GM12891 (cell line): Measurements from ENCODE around the gene SORCS1.

Experiments used
- DNase-seq: peaks from one replicate; pipeline ENCODE4 v3.0.0; 2011; ENCODE audit warnings: low spot score; ENCODE audit not compliant: insufficient read length
- FAIRE-seq: peaks from 2 replicates; lab custom pipeline; 2011; peaks lifted over from hg19 to GRCh38; lab: Jason Lieb, UNC
- PAX5 ChIP-seq: IDR thresholded peaks from 2 replicates; pipeline ENCODE4 v1.6.1; 2011; ENCODE audit warnings: low read length, moderate library complexity, mild to moderate bottlenecking; ENCODE audit not compliant: insufficient read depth, severe bottlenecking
- POLR2A ChIP-seq: IDR thresholded peaks from 2 replicates; pipeline ENCODE4 v1.6.1; 2011; ENCODE audit warnings: low read depth, low read length, control low read depth
- POLR2AphosphoS5 ChIP-seq: IDR thresholded peaks from 2 replicates; pipeline ENCODE4 v1.6.1; 2011; ENCODE audit warnings: low read depth, low read length, control low read depth
- POU2F2 ChIP-seq: IDR thresholded peaks from 2 replicates; pipeline ENCODE4 v1.6.1; 2011; ENCODE audit warnings: low read depth, mild to moderate bottlenecking, control low read depth, low read length, moderate library complexity
- SPI1 ChIP-seq: IDR thresholded peaks from 2 replicates; pipeline ENCODE4 v1.6.1; 2011; ENCODE audit warnings: low read depth, low read length, control low read depth
- TAF1 ChIP-seq: IDR thresholded peaks from 2 replicates; pipeline ENCODE4 v1.6.1; 2011; ENCODE audit warnings: low read depth, low read length, control low read depth

SORCS1 gene

GRCh38 chr10:106859892-106860652, 304.4 kb downstream of the SORCS1 start:
- DNase-seq (no peak), FAIRE-seq (no peak)
- no peak for TF ChIP-seq POU2F2
- TF ChIP-seq TAF1 = no peak
- TF ChIP-seq SPI1 = no peak
- TF ChIP-seq POLR2AphosphoS5 = no peak
- no peak for TF ChIP-seq POLR2A
- no peak for TF ChIP-seq PAX5

GRCh38 chr10:106857728-106858127, 306.8 kb downstream of the SORCS1 start:
- DNase-seq = no peak
- FAIRE-seq = no peak
- TF ChIP-seq POLR2A = no peak
- TF ChIP-seq SPI1 = no peak
- no peak for TF ChIP-seq TAF1
- no peak for TF ChIP-seq POU2F2
- no peak for TF ChIP-seq POLR2AphosphoS5
- TF ChIP-seq PAX5 = no peak

GRCh38 chr10:106857213-106857612, 307.3 kb downstream of the SORCS1 start:
- DNase-seq (no peak), FAIRE-seq (no peak)
- no peak for TF ChIP-seq PAX5
- TF ChIP-seq TAF1 = no peak
- TF ChIP-seq POLR2AphosphoS5 = no peak
- TF ChIP-seq SPI1 = no peak
- TF ChIP-seq POLR2A = no peak
- TF ChIP-seq POU2F2 = no peak

- TF ChIP-seq TAF1 (no peak), SPI1 (no peak), POLR2AphosphoS5 (no peak), POU2F2 (no peak), PAX5 (no peak), POLR2A (no peak)
- no peak for DNase-seq
- FAIRE-seq = no peak
Measured at GRCh38 chr10:106836933-106837663, 327.4 kb downstream of the SORCS1 start.

GRCh38 chr10:106832846-106833245, 331.7 kb downstream of the SORCS1 start:
- DNase-seq (no peak), FAIRE-seq (no peak)
- TF ChIP-seq SPI1 (no peak), PAX5 (no peak), TAF1 (no peak), POLR2AphosphoS5 (no peak), POU2F2 (no peak), POLR2A (no peak)

GRCh38 chr10:106830471-106830870, 334.0 kb downstream of the SORCS1 start:
- FAIRE-seq (no peak), DNase-seq (no peak)
- TF ChIP-seq TAF1 = no peak

GRCh38 chr10:106830006-106830405, 334.5 kb downstream of the SORCS1 start:
- TF ChIP-seq TAF1 (no peak), PAX5 (no peak), POU2F2 (no peak), POLR2A (no peak), POLR2AphosphoS5 (no peak), SPI1 (no peak)
- DNase-seq (no peak), FAIRE-seq (no peak)

GRCh38 chr10:106826716-106827115, 337.8 kb downstream of the SORCS1 start:
- DNase-seq (no peak), FAIRE-seq (no peak)
- TF ChIP-seq POLR2AphosphoS5 (no peak), SPI1 (no peak), PAX5 (no peak), TAF1 (no peak), POLR2A (no peak), POU2F2 (no peak)

- FAIRE-seq (no peak), DNase-seq (no peak)
- TF ChIP-seq POLR2A = no peak
- TF ChIP-seq PAX5 = no peak
- no peak for TF ChIP-seq POU2F2
- TF ChIP-seq TAF1 = no peak
- no peak for TF ChIP-seq SPI1
- no peak for TF ChIP-seq POLR2AphosphoS5
Measured at GRCh38 chr10:106825576-106826364, 338.7 kb downstream of the SORCS1 start.

GRCh38 chr10:106820579-106820978, 343.9 kb downstream of the SORCS1 start:
- DNase-seq (no peak), FAIRE-seq (no peak)
- TF ChIP-seq POLR2AphosphoS5 (no peak), PAX5 (no peak), TAF1 (no peak), POU2F2 (no peak), POLR2A (no peak), SPI1 (no peak)
